ENCODE data around the gene GAS1.

The GAS1 gene

DNA sequence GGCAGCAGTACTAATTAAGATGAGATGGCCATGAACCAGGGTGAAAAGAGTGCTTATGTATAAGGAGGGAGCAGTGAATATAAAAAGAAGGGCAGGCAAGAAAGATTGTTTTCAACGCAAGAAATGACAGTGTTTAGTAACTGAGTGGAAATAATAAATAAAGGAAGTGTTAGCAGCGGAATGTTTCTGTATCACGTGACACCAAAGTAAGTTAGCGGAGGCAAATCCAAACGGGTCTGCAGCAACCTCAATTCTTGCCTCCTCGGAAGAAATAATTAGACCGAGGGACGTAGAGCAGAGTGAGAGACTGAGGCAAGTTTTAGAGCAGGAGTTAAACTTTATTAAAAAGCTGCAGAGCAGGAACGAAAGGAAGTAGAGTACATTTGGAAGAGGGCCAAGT, 15.4 kb upstream of the GAS1 start:
- DNase-seq (ENCODE audit: low read depth), result no peak

DNA sequence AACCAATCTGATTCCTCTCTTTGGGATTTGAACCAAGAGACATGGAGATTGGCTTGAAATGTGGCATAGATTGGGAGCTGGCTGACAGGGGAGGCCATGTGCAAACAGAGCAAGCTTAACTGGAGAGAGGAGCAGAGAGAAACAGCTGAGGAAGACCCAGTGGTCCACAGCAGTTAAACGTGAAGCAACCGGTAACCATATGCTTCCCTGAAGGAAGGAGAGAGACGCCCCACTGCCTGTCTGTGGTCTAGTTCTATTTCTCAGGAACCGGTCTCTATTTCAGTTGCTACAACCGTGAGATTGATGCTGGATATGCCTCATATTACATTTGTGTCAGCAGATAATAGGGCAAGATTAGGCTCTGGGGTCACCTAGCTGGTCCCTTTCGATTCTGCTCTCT, 13.6 kb upstream of the GAS1 start:
- no peak for DNase-seq (ENCODE audit: low read depth)

DNA sequence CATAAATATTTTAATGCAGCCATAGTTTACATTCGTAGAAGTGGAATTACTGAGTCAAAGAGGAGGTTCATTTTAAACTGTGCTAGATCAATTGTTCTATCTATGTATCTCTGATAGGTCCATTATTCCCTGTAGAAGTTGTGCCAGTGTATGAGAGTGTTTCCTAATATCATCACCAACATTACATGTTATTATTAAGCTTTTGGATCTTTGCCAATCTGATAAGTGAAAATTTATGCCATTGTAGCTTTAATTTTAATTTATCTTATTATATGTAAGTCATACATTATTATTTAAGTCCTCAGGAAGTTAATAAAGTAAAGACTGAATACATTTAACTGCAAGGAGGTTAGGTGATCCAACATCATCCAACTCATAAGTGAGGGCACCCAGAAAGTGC, 10.9 kb upstream of the GAS1 start:
- DNase-seq (ENCODE audit: low read depth), result no peak

DNA sequence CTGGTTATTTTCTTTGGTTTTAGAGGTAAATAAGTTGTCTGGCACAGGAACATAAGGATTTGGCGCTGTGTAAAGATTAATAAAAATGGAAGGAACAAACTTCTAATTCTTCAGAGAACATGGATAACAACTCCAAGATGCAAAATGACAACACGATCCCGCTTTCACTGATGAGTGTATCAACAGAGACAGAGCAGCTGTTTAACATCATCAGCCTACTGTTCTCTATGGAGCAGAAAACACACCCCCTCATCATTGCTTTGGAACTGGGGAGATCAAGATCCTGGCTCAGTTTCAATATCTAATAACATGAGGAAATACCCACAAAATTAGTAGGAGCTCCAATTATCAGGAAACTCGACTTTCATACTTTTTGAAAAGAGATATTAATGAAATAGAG, 8.3 kb upstream of the GAS1 start:
- DNase-seq (ENCODE audit: low read depth), result no peak

DNA sequence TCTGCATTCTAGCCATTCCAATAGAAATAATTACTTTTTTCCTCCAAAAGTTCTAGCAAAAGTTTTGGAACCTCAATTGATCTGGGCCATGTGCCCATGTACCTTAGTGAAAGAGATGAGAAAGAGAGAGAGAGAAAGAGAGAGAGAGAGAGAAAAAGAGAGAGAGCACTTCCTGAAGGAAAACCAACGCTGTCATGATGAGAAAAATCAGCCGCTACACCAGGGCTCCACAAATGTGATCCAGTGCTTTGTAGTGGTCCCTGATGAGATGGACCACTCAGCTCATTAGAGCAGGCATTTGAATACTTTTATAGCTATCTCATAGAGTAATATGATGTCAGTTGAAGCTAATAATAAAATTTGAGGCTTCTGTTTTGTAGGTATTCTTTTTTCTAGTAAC, 7.7 kb upstream of the GAS1 start:
- DNase-seq (ENCODE audit: low read depth), result no peak

DNA sequence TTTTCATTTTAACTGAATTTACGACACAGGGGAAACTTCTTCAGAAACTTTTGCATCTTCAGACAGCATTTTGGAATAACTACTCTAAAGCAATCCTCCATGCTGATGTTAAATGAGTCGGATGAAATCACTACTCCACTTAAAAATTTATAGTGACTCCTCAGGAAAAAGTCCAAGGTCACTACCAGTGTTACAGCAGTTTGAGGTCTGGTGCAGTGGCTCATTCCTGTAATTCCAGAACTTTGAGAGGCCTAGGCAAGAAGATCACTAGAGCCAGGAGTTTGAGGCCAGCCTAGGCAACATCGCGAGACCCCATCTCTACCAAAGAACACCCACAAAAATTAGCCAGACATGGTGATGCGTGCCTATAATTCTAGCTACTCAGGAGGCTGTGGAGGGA, 5.9 kb upstream of the GAS1 start:
- no peak for DNase-seq (ENCODE audit: low read depth)

GRCh38 chr9:86948074-86948929, 996 bp upstream of the GAS1 start:
- peak; percentile 53 for DNase-seq (ENCODE audit: low read depth)

GRCh38 chr9:86946201-86947145, 833 bp downstream of the GAS1 start:
- peak; percentile 48 for DNase-seq (ENCODE audit: low read depth)

- peak; percentile 1 for DNase-seq (ENCODE audit: low read depth)
Observed at GRCh38 chr9:86945728-86946200, 1.5 kb downstream of the GAS1 start.

DNA sequence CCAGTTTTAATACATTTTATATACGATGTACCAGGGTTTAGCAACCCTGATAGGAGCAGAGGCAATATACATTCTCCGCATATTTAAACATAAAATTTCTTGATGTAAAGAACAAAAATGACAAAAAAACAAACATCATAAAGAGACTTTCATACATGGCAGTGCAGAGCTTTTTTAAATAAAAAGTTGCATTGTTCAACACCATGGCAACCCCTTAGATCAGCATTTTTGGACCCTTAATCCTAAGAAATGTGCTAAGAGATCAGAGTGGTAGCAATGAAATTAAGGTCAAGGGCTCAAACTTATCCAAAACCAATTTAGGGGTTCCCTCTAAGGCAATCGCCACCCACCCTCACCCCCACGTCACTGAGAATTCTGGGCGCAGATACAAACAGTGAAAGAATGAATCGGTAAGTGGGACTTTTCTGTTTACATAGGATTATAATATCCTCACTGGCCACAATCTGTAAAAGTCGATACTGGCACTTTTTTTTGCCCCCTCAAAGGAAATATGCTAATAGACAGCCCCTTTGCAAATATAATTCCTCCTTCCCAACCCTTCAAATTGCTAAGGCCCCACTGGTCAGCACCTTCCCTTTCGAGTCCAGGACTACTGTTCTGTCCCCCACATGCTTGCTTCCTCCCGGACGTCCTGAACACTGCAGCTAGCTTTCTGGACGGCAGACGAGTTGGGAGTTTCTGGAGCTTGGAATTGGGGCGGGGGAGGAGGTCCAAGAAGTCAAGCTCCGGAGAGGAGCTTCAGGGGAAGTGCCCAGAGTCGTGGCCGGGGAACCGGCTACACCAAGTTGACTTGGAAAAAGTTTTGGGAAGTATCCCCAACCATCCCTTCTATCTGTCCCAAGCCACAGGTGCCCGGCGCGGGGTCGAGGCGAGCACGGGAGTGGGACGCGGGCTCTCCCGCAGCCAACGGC, 2.2 kb downstream of the GAS1 start:
- peak; percentile 1 for DNase-seq (ENCODE audit: low read depth)

GRCh38 chr9:86943201-86944113, 3.8 kb downstream of the GAS1 start:
- no peak for DNase-seq (ENCODE audit: low read depth)

GRCh38 chr9:86942281-86943200, 4.8 kb downstream of the GAS1 start:
- no peak for DNase-seq (ENCODE audit: low read depth)

- DNase-seq (ENCODE audit: low read depth), result no peak
Observed at GRCh38 chr9:86941197-86941596, 6.1 kb downstream of the GAS1 start.

- DNase-seq (ENCODE audit: low read depth), result no peak
Observed at GRCh38 chr9:86940774-86941173, 6.5 kb downstream of the GAS1 start.

GRCh38 chr9:86939891-86940290, 7.4 kb downstream of the GAS1 start:
- no peak for DNase-seq (ENCODE audit: low read depth)

DNA sequence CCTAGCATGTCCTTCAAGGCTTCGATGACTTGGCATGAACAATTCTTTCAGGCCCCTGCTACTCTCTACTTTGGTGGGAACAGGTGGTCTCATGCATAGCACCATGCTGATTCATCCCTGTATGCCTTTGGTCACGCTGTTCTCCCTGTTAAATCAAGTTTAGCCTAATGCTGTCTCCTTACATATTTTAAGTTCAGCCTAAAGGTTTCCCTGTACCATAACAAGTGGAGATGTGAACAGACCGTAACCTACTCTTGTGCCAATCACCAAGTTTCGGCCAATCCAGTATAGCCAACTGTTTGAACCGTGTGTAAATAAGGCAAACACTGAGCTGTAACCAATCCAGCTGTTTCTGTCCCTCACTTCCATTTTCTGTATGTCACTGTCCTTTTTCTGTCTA, 8.0 kb downstream of the GAS1 start:
- no peak for DNase-seq (ENCODE audit: low read depth)

DNA sequence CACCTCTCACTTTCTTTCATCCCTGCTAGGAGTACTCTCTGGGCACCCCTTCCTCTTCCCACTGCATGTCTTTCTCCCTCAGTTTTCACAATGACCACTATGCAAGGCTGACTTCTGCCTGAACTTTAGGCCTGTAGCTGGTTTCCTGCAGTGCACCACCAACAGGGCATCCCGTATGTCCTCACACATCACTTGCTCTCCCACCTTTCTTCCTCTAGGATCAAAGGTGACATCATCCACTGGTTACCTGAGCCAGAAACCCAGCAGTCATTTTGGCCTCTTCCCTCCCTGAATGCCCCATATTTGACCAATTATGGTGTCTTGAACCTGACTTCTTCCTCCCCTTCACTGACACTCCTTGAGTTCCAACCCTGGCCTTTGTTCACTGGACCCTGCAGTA, 8.5 kb downstream of the GAS1 start:
- no peak for DNase-seq (ENCODE audit: low read depth)

- DNase-seq (ENCODE audit: low read depth), result no peak
Observed at GRCh38 chr9:86926145-86926544, 21.2 kb downstream of the GAS1 start.

DNA sequence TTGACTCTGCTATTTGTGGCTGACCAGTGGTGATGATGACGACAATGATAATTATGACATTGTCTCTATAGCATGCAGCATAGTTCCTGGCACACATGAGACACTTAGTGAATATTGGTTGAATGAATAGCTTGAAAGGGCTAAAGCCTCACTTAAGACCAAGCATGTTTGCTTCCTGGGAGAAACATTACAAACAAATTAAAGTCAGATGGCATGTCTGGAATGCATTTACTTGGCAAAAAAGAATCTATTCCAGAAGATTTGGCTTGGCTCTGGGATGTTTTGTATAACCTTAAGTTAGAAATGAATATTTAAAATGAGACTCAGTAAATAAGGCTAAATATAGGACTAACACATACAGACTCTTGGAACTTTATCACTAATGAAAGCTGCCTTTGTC, 21.6 kb downstream of the GAS1 start:
- DNase-seq (ENCODE audit: low read depth), result no peak

GRCh38 chr9:86924206-86924605, 23.1 kb downstream of the GAS1 start:
- DNase-seq (ENCODE audit: low read depth), result no peak
